ENCODE measurements around the gene CLEC2D.
A peak's percentile ranks its signal among the peaks of the same experiment; 100 is the strongest.

Gene CLEC2D

GRCh38 chr12:9725213-9725870 lies 55.8 kb downstream of the CLEC2D start:
- Histone ChIP-seq H3K4me3 (replicated peaks; ENCODE audit: low read depth, low read length) (no peak overlapping the region), H3K36me3 (ENCODE audit: control insufficient read depth, insufficient read depth, low read length) (0 out of 2 replicates have a peak, but pooled peaks cover 1% of the 10 kb centered on the region), H3K27me3 (replicated peaks; ENCODE audit: control insufficient read depth, insufficient read depth, low read length) (no peaks in the 10 kb centered on the region)
- no peak for TF ChIP-seq CTCF (IDR thresholded peaks at IDR 0.05; ENCODE audit: insufficient read depth, low read length, poor library complexity, severe bottlenecking)
- no peak for DNase-seq (ENCODE audit: extremely low read depth, insufficient read length)

GRCh38 chr12:9727813-9728212 lies 58.3 kb downstream of the CLEC2D start:
- TF ChIP-seq CTCF (IDR thresholded peaks at IDR 0.05; ENCODE audit: insufficient read depth, low read length, poor library complexity, severe bottlenecking): no peak
- Histone ChIP-seq H3K36me3 (ENCODE audit: control insufficient read depth, insufficient read depth, low read length) (no peaks in the 10 kb centered on the region), H3K4me3 (replicated peaks; ENCODE audit: low read depth, low read length) (no peak overlapping the region), H3K27me3 (replicated peaks; ENCODE audit: control insufficient read depth, insufficient read depth, low read length) (no peaks in the 10 kb centered on the region)
- no peak for DNase-seq (ENCODE audit: extremely low read depth, insufficient read length)

- TF ChIP-seq CTCF (IDR thresholded peaks at IDR 0.05; ENCODE audit: insufficient read depth, low read length, poor library complexity, severe bottlenecking): no peak
- H3K27me3 ChIP-seq (replicated peaks; ENCODE audit: control insufficient read depth, insufficient read depth, low read length): no peaks in the 10 kb centered on the region
- H3K36me3 ChIP-seq (ENCODE audit: control insufficient read depth, insufficient read depth, low read length): no peaks in the 10 kb centered on the region
These were observed 59.6 kb downstream of the CLEC2D start for GRCh38 chr12:9729082-9729481.

GRCh38 chr12:9730011-9730410 lies 60.5 kb downstream of the CLEC2D start:
- no peaks in the 10 kb centered on the region for H3K27me3 ChIP-seq (replicated peaks; ENCODE audit: control insufficient read depth, insufficient read depth, low read length)
- H3K36me3 ChIP-seq (ENCODE audit: control insufficient read depth, insufficient read depth, low read length): no peaks in the 10 kb centered on the region
- peak overlapping the region; percentile 77 for H3K4me3 ChIP-seq (replicated peaks; ENCODE audit: low read depth, low read length)
- DNase-seq (ENCODE audit: extremely low read depth, insufficient read length): no peak
- TF ChIP-seq CTCF (IDR thresholded peaks at IDR 0.05; ENCODE audit: insufficient read depth, low read length, poor library complexity, severe bottlenecking): no peak

More at GRCh38 chr12:9729082-9729481, 59.6 kb downstream of the CLEC2D start:
- no peak for DNase-seq (ENCODE audit: extremely low read depth, insufficient read length)
- H3K4me3 ChIP-seq (replicated peaks; ENCODE audit: low read depth, low read length): peak overlapping the region; percentile 77

- no peak for TF ChIP-seq CTCF (IDR thresholded peaks at IDR 0.05; ENCODE audit: insufficient read depth, low read length, poor library complexity, severe bottlenecking)
- Histone ChIP-seq H3K27me3 (replicated peaks; ENCODE audit: control insufficient read depth, insufficient read depth, low read length) (no peaks in the 10 kb centered on the region), H3K36me3 (ENCODE audit: control insufficient read depth, insufficient read depth, low read length) (no peaks in the 10 kb centered on the region), H3K4me3 (replicated peaks; ENCODE audit: low read depth, low read length) (peak overlapping the region; percentile 77)
- no peak for DNase-seq (ENCODE audit: extremely low read depth, insufficient read length)
These were observed 61.1 kb downstream of the CLEC2D start for GRCh38 chr12:9730591-9730990.

GRCh38 chr12:9731393-9731792 lies 61.9 kb downstream of the CLEC2D start:
- no peaks in the 10 kb centered on the region for H3K36me3 ChIP-seq (ENCODE audit: control insufficient read depth, insufficient read depth, low read length)
- no peak for TF ChIP-seq CTCF (IDR thresholded peaks at IDR 0.05; ENCODE audit: insufficient read depth, low read length, poor library complexity, severe bottlenecking)
- H3K4me3 ChIP-seq (replicated peaks; ENCODE audit: low read depth, low read length): peak overlapping the region; percentile 77
- no peaks in the 10 kb centered on the region for H3K27me3 ChIP-seq (replicated peaks; ENCODE audit: control insufficient read depth, insufficient read depth, low read length)
- DNase-seq (ENCODE audit: extremely low read depth, insufficient read length): no peak

All from GM06990 (cell line).